Inferior parietal cortex (tissue), 1 donor: ENCODE results near the gene ARID3A.
A peak's percentile ranks its signal among the peaks of the same experiment; 100 is the strongest.
"Not testable (repeated sequence)": the region's sequence is repeated elsewhere in the genome, so short reads cannot be mapped to it uniquely, and the experiment has no call there.

ENCODE experiments used
- DNase-seq: peaks from one replicate; pipeline ENCODE4 v3.0.0-alpha.2; 2016; ENCODE audit errors: extremely low spot score

ARID3A gene

DNA sequence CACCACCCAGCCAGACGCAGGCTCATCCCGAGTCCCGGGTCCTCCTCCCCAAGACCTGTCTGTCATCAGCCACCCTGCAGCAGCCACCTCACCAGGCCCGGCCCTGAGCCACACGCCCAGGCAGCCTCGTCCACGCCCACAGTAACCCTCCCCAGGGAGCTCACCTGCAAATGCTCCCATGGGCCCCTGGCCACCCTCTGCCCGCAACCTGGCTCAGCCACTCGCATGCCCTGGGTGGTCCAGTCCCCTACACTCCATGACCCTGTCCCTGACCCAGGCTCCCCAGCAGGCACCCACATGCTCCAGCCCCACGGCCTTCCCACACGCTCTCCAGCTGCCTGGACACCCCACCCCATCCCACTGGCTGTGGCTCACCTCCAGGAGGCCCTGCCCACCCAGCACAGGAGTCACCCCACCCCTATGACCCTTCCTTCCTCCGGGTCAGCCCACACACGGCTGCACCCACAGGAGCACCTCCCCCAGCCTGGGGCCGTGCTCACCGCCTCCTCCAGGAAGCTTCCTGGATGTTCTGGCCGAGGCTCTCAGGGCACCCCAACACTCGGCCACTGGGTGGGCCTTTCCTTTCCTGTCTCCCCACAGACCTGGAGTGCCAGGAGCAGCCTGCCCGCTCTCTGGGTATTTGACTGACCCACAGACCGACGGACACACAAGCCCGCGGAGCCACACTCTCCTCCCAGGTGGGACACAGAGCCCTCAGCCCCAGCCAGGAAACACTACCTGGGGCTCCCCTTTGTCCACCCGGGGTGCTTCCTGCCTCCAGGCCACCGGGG lies 91.5 kb downstream of the ARID3A start:
- DNase-seq, result no peak

GRCh38 chr19:1017906-1018305 lies 92.1 kb downstream of the ARID3A start:
- no peak for DNase-seq

- no peak for DNase-seq
Observed at GRCh38 chr19:1018393-1018792, 92.6 kb downstream of the ARID3A start.

- DNase-seq, result no peak
Observed at GRCh38 chr19:1018932-1019615, 93.2 kb downstream of the ARID3A start.

GRCh38 chr19:1019616-1019961 lies 93.8 kb downstream of the ARID3A start:
- no peak for DNase-seq

GRCh38 chr19:1019980-1020867 lies 94.4 kb downstream of the ARID3A start:
- DNase-seq, result no peak

- peak; percentile 98 for DNase-seq
Observed at GRCh38 chr19:1020868-1021425, 95.1 kb downstream of the ARID3A start, which contains the start of gene TMEM259. TMEM259 (minus strand) TSS chr19:1021123; CDS start chr19:1020996, 127 bp downstream.

DNA sequence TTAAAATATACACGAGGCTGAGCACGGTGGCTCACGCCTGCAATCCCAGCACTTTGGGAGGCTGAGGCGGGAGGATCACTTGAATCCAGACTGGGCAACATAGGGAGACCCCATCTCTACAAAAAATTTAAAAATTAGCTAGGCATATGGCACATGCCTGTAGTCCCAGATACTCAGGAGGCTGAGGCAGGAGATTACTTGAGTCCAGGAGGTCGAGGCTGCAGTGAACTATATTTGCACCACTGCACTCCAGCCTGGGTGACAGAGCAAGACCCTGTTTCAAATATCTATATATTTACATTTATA lies 98.0 kb downstream of the ARID3A start:
- not testable (repeated sequence) for DNase-seq

GRCh38 chr19:1025080-1025479 lies 99.2 kb downstream of the ARID3A start:
- DNase-seq, result not testable (repeated sequence)
